NCI-H748 (cell line): Measurements from ENCODE around the gene PHLDB2.

Source experiments
- DNase-seq: peaks from one replicate; lab custom pipeline; 2025; ENCODE audit not compliant: unreplicated experiment; lab: John Stamatoyannopoulos, UW

PHLDB2 gene

DNA sequence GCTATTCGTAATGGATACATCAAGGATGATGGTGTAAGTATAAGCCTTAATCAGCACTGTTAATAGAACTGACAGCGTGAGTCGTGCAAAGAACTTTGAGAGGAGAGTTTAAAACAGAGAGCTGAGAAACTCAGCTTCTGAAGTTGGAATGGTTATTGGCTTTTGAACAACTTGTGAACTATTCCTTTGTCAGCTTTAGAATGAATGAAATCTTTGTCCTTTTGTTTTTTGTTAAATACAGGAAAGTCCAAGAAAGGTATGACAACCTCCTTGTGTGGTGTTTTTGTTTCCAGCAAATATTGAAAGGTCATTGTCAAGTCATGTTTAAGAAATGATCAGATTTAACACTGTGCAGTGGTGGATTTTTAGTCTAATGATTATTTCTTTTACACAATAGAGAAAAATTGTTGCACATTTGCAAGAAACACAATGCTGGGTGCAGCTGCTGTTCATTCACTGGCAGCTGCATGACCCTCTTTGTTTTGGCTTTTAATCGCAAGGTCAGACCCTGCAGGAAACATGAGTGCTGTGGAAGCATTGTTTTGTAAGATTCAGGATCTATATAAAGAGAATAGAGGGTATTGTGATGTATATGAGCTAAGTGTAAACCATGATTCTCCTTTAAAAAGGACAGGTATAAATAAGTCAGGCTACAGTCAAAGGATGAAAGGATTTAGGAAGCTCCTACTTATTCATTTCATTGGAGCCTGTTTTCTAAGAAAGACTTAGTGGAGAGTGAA lies 98.1 kb downstream of the PHLDB2 start:
- peak; percentile 90 for DNase-seq

DNA sequence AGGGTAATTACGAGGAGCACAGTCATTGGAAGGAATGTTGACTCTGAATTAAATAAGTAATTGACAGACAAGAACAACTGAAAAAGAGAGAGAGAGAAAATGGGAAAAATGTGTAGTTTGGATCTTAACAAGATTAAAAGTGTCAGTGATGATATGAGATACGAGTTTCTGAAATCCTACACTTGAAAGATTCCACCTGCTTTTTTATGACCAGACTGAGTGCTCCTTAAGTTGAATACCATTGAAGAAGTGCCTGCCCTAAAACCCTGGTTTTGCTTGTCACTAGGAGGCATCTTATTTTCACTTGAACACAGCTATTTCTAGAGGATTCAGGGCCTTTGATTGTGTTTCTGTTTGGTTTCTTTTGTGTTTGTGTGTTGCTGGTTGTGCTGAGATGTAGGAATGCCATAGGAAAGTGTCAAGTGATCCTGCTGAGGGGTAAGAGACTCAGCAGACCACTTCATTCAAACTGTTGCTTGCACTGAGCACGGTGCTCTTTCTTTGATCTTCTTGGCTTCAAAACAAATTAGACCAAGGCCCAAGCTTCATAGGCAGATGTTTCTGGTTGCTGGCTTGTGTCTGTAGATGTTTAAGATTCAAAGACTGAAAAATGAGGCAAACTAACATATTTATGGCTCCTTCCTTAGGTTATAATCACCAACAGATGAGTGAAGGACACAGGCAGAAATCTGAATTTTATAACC lies 102.5 kb downstream of the PHLDB2 start:
- DNase-seq, result no peak

GRCh38 chr3:111963424-111963823 lies 104.4 kb downstream of the PHLDB2 start:
- DNase-seq, result no peak

- DNase-seq, result no peak
Measured at GRCh38 chr3:111965484-111965883, 106.4 kb downstream of the PHLDB2 start.

GRCh38 chr3:111967068-111967467 lies 108.0 kb downstream of the PHLDB2 start:
- DNase-seq, result no peak

GRCh38 chr3:111967651-111968274 lies 108.7 kb downstream of the PHLDB2 start:
- DNase-seq, result peak; percentile 72

DNA sequence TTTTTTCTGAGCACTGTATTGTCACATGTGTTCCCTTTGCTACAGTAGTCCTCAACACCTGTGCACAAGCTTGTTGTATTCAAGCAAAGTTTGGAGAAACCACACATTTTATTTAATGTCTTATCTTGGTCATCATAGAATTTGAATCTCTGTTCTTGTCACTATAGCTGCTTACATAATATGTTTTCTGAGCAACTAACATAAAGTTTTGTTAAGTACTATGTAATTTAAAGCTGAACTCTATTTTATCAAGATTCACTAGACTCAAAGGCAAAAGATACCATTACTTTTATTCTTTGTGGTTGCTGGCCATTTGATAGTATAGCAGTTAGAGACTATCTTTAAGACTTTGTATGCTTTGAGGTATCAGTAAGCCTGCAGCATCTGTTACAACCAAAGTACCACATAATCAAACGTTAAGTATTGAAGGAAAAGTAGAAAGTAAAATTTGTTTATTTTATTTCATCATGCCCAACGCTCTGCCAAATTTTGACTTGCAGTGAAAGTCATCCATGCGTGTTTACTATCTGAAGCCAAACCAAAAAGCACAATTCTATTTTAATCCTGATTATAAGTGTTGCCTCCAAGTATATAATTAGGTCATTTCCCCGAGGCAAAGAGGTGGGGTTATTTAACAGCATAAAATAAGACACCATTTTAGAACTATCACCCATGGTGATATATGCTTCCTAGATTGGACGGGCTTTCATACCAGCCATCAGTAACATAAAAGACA lies 109.4 kb downstream of the PHLDB2 start:
- DNase-seq, result no peak

DNA sequence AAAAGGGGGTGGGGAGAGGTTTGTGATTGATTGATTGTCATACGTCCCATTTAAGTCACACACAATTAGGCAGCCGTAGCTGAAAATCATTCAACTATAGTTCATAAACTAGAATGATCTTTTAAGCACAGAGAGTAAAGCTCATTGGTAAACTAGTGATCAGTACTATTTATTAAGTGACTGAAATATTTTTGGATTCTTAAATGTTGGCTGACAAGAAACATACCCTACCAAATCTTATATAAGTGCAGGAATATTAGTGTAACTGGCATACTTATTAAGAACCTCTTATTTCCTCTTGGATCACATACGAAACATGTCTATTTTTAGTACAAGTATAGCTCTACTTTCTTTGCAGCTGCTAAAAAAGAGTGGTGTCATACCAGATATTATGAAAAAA lies 111.3 kb downstream of the PHLDB2 start:
- no peak for DNase-seq

GRCh38 chr3:111971533-111972130 lies 112.6 kb downstream of the PHLDB2 start:
- DNase-seq, result no peak

- no peak for DNase-seq
Measured at GRCh38 chr3:111972891-111973290, 113.8 kb downstream of the PHLDB2 start.

DNA sequence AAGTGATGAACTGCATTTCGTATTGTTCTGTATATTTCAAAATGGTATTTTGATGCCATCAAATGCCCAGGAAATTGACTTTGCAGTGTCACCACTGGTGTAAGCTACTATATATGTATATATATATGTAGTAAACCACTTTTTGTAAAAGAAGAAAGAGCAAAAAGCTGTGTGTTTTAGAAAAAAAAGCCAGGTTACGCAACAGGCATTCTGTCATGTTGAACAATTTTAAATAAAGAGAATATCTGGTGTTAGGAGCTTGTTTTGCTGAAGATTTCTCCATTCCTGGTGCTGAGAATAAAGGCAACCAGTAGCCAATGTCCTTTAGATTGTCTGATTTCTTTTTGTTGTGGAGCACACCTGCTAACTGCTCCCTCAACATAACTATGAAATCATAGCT lies 116.1 kb downstream of the PHLDB2 start:
- DNase-seq, result no peak

DNA sequence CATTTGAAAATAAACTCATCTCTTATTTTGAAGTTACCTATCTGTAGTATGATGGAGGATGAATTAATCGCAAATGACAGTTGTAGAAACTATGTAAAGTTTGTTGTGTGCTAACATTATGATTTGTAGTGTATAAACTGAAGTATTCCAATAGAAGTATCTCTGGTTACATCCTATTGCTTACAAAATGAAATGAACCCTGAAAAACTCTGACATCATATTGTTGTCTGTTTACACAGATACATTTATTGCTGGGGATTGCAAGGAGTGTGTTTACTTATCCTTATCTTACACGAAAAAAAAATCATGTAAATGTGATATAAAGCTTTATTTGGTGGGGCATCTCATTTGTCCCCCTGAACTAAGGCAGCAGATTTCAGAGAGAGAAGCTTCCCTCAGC lies 117.2 kb downstream of the PHLDB2 start:
- DNase-seq, result no peak

DNA sequence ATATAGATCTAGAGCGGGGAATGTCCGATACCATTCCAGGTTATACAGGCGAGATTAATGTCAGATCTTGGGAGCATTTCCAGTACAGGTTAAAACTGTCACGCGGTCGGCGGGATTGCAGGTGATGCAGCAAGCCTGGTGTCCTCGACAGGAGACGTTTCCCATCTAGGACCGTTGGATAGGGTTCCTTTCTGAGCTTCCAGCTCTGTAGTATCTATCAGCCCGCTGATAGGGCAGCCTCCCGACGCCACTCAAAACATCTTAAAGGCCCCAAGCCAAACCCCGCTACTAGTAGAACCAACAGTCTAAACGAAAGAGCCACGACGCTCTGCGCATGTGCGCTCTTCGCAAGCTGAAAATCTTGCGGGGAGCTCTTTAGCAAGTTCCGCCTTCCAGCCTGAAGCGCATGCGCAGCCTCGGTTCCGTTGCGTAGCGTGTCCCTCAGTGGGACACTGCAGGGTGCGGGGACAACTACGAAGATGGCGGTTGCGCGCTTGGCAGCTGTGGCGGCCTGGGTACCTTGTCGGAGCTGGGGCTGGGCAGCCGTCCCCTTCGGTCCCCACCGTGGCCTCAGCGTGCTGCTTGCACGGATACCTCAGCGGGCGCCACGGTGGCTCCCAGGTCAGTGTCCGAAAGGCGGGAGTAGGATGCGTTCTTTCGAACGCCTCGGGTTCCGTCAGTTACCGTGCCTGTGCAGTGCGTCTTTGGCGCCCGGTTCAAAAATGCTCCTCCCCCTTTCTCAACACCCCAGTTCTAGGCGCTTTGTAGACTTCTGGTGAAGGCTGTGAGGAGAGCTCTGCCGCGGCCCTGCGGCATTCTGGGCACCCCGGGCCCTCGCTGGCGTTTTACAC lies 119.7 kb downstream of the PHLDB2 start, which contains the start of gene ABHD10:
Gene ABHD10 (plus strand): TSS at position 444 of the 851 bp plus-strand sequence. CDS start 36 bp downstream, at position 480.
- DNase-seq, result peak; percentile 98

DNA sequence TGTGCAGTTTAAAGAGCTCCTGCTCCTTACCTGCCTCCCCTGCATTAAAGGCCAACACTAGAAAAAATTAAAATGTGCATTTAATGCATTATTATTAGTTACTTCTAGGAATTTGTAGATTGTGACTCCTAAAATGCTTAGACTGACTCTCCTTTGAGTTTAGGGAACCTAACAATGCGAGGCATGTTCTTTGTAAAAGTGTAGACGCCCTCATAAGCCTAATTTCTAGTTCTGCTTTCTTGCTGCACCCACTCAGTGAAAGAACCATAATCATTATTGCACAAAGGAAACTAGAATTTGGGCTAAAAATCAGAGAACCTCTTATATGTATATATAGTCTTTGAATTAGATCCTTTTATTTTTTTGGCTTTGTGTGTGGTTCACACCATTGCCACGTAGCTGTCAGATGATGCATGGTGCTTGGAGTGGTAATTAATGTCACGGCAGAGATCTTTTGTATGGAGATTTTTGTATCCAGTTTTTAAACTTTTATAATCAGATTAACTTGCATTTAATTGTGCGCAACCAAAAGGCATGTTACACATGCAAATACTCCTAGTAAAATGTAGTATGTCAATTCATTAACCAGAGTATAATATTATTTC lies 120.5 kb downstream of the PHLDB2 start:
- no peak for DNase-seq

DNA sequence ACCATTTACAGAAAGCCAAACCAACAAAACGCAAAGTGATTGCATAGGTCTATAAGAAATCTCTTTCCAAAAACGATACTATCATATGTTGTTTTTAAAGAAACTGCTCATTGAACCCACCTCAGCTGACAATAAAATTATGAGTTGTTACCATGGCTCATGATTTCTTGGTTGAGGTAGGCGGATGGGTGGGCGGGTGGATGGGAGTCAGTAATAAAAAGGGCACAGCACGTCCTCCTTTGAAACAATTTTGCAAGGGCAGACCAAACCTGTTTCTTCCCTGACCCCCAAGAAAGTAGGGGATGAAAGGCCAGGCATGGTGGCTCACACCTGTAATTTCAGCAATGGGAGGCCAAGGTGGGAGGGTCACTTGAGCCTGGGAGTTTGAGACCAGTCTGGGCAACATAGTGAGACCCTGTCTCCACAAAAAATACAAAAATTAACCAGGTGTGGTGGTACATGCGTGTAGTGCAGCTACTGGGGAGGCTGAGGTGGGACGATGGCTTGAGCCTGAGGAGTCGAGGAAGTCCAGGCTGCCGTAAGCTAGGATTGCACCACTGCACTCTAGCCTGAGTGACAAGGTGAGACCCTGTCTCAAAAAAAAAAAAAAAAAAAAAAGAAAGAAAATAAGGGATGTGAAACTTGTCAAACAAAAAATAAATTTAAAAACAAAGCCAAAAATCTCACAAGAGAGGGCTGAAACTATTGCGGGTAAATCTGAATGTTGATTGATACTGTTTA lies 121.8 kb downstream of the PHLDB2 start:
- no peak for DNase-seq

DNA sequence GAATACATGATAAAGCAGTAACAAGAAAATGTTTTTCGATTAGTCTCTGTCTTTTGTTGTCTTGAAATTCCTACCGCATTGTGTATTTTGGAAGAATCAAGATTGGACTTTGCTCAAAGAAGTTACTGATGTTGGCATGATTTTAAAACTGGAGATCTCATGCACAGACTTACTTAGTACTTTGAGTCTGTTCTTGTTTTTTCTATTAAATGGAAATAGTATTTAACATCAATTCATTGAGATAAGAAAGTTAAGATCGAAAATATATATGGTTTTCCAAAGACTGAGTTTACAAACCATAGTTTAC lies 122.3 kb downstream of the PHLDB2 start:
- DNase-seq, result no peak

GRCh38 chr3:111984636-111985298 lies 125.7 kb downstream of the PHLDB2 start:
- no peak for DNase-seq

DNA sequence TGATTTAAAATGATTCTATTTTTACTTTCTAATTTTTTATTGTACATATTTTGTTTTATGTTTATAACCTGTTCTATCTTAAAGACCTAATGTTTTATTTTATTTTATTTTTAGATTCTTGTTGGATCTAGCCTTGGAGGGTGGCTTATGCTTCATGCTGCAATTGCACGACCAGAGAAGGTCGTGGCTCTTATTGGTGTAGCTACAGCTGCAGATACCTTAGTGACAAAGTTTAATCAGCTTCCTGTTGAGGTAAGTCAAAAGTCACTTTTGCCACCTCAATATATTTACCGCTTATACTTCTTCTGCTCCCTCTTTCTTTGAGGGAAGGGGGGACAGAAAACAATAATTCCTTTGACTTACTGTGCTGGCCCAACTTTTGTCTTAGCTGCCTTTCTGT lies 127.7 kb downstream of the PHLDB2 start:
- DNase-seq, result no peak
